ENCODE results near the gene IRF4.
A peak's percentile ranks its signal among the peaks of the same experiment; 100 is the strongest.
"Not testable (repeated sequence)": the region's sequence is repeated elsewhere in the genome, so short reads cannot be mapped to it uniquely, and the experiment has no call there.

Gene IRF4

GRCh38 chr6:422433-423054, 31.0 kb downstream of the IRF4 start:
- DNase-seq (ENCODE audit: low spot score): peak; percentile 78

GRCh38 chr6:423055-423798, 31.7 kb downstream of the IRF4 start:
- DNase-seq (ENCODE audit: low spot score): no peak

- DNase-seq (ENCODE audit: low spot score): no peak
These were observed 32.3 kb downstream of the IRF4 start for GRCh38 chr6:423799-424345.

GRCh38 chr6:424741-425417, 33.3 kb downstream of the IRF4 start:
- no peak for DNase-seq (ENCODE audit: low spot score)

- not testable (repeated sequence) for DNase-seq (ENCODE audit: low spot score)
These were observed 33.9 kb downstream of the IRF4 start for GRCh38 chr6:425418-425788.

- not testable (repeated sequence) for DNase-seq (ENCODE audit: low spot score)
These were observed 34.7 kb downstream of the IRF4 start for GRCh38 chr6:426198-426738.

- DNase-seq (ENCODE audit: low spot score): no peak
These were observed 36.6 kb downstream of the IRF4 start for GRCh38 chr6:428047-428603.

- no peak for DNase-seq (ENCODE audit: low spot score)
These were observed 38.1 kb downstream of the IRF4 start for GRCh38 chr6:429515-430121.

- no peak for DNase-seq (ENCODE audit: low spot score)
These were observed 40.0 kb downstream of the IRF4 start for GRCh38 chr6:431504-431903.

GRCh38 chr6:431986-432385, 40.4 kb downstream of the IRF4 start:
- DNase-seq (ENCODE audit: low spot score): peak; percentile 51

- no peak for DNase-seq (ENCODE audit: low spot score)
These were observed 42.6 kb downstream of the IRF4 start for GRCh38 chr6:434051-434705.

- DNase-seq (ENCODE audit: low spot score): peak; percentile 2
These were observed 44.1 kb downstream of the IRF4 start for GRCh38 chr6:435441-436307.

- DNase-seq (ENCODE audit: low spot score): peak; percentile 26
These were observed 44.9 kb downstream of the IRF4 start for GRCh38 chr6:436308-437036.

- DNase-seq (ENCODE audit: low spot score): no peak
These were observed 45.5 kb downstream of the IRF4 start for GRCh38 chr6:437037-437392.

- no peak for DNase-seq (ENCODE audit: low spot score)
These were observed 47.1 kb downstream of the IRF4 start for GRCh38 chr6:438634-439170.

GRCh38 chr6:439641-440167, 48.2 kb downstream of the IRF4 start:
- DNase-seq (ENCODE audit: low spot score): no peak

- DNase-seq (ENCODE audit: low spot score): no peak
These were observed 49.8 kb downstream of the IRF4 start for GRCh38 chr6:441126-441920.

- DNase-seq (ENCODE audit: low spot score): no peak
These were observed 52.1 kb downstream of the IRF4 start for GRCh38 chr6:443621-444159.
